ENCODE results near the gene PLP1.

PLP1 gene

DNA sequence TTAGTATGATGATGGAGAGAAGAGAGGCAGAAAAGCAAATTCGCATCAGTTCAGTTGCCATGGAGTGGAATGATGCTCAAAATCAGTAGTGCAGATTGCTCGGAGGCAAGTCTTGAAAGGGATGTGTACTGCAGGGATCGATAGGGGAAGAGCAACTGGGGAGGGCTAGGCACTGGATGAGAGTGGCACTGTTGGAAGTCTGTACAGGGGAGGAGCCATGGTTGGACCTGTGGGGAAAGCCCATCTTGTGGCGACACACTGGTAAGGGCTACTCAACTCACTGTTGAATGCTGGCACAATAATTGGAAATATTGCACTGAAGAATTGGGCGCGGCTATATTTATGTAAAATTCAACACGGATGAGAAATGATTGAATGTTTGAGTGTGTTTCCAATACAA is 54.2 kb downstream of the PLP1 start:
- no peak for DNase-seq (ENCODE audit: low read depth in 2 of 2)

- DNase-seq (ENCODE audit: low read depth in 2 of 2): no peak
These were observed 54.7 kb downstream of the PLP1 start for GRCh38 chrX:103831342-103831802.

DNA sequence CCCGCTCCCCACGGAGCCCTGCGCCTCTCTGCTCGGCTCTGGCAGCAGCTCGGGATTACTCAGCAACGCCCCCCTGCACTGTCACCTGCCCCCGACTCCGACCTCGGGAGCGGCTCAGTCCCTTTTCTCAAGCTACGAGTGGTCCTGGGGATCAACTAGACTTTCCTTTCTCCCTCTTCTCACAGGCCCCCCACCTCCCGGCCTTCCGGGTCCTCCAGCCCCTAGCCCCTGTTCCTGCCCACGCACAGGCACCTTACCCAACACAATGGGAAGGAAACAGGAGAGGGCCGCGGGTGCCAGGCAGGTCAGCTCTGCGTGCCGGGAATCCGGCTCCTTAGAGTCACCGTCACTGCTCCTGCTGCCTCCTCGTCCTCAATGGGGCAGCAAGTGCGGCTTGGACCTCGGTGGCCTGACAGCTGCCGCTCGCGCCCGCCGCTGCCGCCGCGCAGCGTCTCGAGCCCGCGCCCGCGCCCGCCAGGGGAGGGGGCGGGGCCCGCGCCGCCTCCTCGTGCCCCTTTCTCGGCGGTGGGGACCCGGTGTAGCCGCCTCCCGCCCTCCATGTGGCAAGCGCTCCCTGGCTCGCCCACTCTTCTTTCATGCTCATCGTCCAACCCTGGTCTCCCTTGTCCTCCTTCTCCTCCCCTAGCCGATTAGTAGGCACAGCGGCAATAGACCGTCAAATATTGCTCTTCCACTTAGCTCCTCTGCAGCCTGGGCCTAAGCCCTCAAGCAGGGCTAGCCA is 55.3 kb downstream of the PLP1 start, which contains the start of gene RAB9B:
Gene RAB9B (minus strand): TSS at position 455 of the 742 bp plus-strand sequence. CDS start 6,473 bp downstream, outside the sequence.
- DNase-seq (ENCODE audit: low read depth in 2 of 2): peak in 1 of 2 donors; percentile 47

GRCh38 chrX:103839404-103839803 is 62.8 kb downstream of the PLP1 start:
- DNase-seq (ENCODE audit: low read depth in 2 of 2): no peak
